Stimulated activated CD4-positive, alpha-beta T cell treated with anti-CD3 and anti-CD28 coated beads, Interleukin-12 subunit alpha, Interleukin-12 subunit beta, amount 100 ng/mL, for 24 hours (primary cell): ENCODE data around the gene PRIM1.
"Not testable (repeated sequence)": the region's sequence is repeated elsewhere in the genome, so short reads cannot be mapped to it uniquely, and the experiment has no call there.

Experiments
- DNase-seq, 2 experiments: peaks; one replicate each; pipeline ENCODE4 v3.0.0-alpha.2; 2020; ENCODE audit warnings: low read depth in 2 of 2

The PRIM1 gene

DNA sequence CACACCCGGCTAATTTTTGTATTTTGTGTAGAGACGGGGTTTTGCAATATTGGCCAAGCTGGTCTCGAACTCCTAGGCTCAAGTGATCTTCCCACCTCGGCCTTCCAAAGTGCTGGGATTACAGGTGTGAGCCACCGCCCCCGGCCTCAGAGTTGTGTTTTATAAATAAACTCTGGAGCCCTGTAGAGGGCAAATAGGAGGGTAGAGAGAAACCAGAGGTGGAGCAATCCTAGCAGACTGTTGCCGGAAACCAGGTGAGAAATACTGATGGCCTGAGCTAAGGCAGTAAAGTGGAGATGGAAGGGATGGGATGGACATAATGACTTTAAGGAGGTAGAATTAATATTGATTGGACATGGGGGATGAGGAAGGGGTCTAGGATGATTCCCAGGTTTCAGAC lies 8.3 kb upstream of the PRIM1 start:
- DNase-seq, result no peak

DNA sequence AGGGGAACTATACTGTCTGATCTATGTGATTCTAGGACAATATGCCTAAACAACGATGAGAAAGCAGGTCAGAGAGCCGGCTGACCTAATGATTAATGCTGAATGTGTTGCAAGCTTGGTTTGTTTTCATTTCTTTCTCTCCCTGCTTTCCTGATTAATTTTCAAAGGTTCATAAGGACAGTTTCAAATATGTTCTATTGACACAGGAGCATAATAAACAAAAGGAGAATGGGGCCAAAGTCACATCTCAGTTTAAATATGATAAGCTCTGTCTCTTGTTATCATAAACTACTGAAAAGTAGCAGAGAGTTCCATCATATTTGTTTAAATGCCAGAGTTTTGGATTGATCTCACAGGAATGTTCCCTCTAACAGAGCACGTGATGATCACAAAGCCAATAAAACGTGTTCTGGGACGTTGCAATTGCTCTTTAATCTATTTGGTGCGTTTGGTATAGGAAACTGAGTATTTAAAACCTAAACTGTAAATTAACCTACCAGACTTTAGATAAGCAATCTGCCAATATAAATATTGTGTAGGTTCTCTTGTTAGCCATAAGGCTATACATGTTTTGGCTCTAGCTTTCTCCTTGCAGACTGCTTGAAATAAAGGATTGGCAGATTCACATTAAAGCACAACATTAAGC lies 7.3 kb upstream of the PRIM1 start:
- DNase-seq, result no peak

DNA sequence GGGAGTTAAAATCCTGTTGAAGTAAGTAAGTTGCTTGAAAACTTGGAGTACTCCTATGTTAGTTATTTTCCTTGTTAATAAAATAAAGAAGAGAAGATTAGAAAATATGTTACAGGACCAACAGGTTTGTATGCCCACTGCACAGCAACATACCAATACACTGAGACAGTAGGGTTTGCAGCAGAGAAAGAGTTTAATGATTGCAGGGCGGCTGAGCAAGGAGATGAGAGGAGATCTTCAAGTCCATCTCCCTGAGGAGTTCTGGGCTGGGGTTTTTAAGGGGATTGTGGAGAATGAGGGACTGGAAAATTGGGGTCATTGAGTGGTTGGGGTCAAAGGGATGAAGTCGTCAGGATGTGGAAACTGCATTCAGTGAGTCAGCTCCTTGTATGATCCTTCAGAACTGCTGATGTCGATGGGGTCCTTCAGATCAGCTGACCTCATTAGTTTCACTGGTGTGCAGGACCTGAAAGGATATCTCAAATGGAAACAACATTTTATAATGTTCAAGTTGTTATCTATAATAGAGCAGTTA lies 6.7 kb upstream of the PRIM1 start:
- no peak for DNase-seq

DNA sequence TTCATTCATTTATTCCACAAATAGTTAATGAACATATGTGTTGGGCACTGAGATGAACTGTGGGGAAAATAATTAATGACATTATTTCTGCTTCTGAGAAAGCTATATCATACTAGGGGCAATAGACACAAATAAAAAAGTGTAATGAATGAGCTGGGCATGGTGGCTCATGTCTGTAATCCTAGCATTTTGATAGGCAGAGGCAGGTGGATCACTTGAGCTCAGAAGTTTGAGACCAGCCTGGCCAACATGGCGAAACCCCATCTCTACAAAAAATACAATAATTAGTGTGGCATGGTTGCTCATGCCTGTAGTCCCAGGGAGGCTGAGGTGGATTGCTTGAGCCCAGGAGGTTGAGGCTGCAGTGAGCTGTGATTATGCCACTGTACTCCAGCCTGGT lies 5.8 kb upstream of the PRIM1 start:
- not testable (repeated sequence) for DNase-seq

DNA sequence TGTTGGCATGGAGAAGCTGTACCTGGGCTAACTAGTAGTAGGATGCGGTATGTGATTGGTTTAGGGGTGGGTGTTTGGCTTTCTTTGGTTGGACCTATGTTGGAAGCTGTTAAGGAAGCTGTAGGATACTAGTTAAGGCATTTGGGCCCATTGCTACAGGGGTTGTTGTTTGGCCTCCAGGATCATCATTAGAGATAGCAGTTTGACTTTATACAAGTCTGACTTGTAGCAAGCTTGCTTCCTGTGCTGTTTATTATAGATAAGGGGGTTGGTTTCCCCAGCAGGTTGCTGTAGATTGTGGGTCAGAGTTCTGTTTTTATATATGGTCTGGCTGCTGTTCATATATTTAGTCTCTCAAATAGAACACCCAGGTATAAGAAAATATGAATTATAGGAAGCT lies 1.4 kb upstream of the PRIM1 start:
- no peak for DNase-seq

DNA sequence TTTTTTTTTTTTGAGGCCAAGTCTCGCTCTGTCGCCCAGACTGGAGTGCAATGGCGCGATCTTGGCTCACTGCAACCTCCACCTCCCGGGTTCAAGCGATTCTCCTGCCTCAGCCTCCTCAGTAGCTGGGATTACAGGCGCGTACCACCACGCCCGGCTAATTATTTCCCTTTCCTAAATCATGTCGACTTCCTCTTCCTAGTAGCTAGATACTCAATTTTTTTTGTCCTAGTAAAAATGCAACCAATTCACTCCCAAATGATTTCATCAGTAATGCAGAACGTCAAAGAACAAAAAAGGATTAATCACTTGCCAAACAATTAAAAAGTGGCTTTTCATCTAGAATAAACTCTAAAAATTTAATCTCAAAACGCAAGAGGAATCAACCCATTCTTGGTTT lies 1.5 kb downstream of the PRIM1 start:
- DNase-seq, result not testable (repeated sequence)

DNA sequence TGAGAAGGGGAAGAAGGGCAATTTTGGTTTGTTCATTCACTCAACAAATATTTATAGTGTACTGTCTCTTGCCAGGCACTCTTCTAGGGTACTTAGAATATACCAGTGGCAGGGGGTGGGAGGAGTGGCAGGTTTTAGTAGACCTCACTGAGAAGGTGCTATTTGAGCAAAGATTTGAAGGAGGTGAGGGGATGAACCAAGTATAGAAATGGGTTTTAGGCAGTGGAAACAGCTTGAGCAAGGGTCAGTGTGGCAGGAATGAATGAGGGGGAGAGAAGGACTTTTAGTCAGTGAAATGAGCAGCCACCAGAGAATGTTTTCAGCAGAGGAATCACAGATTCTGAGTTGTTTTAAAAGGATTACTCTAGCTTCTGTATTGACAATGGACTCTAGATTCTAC lies 2.3 kb downstream of the PRIM1 start:
- no peak for DNase-seq

DNA sequence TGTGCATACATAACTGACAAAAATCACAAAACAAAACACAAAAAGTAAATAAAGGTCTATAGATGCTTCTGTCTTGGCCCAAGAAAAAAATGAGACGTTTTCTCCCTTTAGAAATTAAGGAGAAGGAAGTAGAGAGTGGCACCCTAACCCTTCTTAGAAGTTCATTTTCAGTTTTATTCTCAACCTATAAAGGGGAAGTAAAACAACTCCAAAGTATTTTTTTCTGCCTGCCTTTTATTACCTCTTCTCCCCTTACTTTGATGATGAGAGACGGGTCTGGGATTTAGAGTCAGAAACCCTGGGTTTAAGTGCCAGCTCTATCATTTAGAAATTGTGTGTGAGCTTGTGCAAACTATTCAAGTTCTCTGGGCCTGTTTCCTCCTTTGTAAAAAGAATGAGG lies 2.8 kb downstream of the PRIM1 start:
- no peak for DNase-seq

DNA sequence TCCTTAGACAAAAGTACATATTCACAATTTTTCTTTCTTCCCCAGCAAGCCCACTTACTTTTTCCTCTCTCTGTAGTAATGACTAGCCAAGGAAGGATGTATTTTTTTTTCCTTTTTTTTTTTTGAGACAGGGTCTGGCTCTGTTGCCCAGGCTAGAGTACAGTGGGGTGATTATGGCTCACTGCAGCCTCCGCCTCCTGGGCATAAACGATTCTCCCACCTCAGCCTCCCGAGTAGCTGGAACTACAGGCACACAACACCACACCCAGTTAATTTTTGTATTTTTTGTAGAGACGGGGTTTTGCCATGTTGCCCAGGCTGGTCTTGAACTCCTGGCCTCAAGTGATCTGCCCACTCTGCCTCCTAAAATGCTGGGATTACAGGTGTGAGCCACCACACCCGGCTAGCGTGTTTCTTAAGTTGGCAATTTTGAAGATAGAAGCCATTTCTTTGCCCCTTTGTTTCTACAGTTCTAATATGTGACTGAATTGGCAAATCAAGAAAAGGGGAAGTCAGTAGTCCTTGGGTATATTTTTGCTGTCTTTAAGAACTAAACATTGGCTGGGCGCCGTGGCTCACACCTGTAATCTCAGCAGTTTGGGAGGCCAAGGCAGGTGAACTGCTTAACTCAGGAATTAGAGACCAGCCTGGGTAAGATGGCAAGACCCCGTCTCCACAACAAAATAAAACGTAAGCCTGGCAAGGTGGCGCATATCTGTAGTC lies 23.8 kb downstream of the PRIM1 start:
- DNase-seq, result no peak

DNA sequence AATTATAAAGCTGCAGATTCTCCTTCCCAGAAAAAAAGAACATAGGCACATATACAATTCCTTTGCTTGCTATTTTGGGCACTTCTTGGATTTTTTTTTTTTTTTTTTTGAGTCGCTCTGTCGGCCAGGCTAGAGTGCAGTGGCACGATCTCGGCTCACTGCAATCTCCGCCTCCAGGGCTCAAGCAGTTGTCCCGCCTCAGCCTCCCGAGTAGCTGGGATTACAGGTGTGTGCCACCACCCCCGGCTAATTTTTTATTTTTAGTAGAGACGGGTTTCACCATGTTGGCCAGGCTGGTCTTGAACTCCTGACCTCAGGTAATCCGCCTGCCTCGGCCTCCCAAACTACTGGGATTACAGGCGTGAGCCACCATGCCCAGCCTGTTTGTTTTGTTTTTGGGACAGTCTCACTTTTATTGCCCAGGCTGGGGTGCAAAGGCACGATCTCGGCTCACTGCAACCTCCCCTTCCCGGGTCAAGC lies 25.9 kb downstream of the PRIM1 start:
- DNase-seq, result not testable (repeated sequence)

DNA sequence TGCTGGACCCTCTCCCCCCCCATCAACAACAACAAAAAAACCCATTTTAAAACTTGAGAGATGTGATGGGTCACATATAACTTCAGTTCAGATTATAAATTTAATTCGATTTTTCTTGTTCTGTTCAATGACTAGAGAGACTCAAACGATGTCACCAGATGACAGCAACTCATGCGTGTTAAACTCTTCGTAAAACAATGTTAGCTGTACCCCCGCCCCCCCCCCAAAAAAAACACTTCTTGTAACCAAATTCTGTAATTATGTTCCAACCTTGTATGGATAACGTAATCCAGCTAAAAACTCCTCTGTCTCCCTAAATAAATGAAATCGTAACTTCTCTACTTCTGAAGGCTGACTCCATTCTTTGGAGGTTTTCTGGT lies 26.4 kb downstream of the PRIM1 start:
- DNase-seq, result no peak

DNA sequence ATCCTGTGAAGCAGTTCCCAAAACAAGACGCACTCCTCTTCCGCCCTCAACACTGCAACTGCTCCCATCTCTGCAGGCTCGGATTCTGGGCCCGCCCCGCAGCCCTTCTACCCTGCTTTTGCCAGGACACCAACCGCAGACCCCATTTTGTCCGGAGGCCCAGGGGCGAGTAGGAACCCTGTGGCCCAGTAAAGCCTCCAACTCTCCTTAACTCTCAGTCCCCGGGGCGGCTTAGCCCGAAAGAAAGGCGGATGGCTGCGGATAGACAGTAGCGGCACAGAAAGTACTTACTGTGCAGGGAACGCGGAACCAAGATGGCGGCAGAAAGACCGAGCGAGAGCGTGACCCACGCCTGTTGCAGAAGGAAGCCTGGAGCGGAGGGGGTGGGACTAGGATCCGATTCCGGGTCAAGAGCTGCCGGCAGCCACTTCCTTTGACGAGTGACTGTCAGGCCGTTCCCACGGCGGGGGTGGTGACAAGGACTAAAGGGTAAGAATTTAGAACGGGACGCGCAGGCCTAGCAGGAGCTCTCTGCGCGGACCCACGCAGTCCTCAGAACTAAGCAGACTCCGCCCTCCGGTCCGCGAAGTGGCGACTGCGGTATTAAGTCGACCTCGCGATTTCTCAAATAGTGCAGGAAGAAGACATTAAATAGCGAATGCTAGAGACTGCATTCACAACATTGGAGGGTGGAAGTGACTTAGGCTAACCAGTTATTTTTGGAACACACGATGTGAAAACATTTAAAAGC lies 27.0 kb downstream of the PRIM1 start, which contains the start of gene NACA:
TSS of gene NACA (minus strand) at position 328 of the 751 bp plus-strand sequence. CDS start 778 bp downstream, outside the sequence.
- peak; percentile 98 to 99 for DNase-seq

DNA sequence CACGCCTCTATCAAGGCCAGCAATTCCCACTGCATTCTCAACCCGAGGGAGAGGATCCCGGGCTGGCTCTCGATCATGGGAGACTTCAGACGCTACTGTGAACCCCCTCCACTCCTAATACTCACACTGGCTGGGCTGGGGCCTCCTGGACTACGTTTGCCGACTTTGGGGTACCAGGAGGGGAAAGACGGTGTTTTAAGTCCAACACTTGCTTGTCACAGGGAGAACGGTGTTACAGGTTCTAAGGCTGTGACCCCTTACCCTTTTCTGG lies 27.5 kb downstream of the PRIM1 start:
- DNase-seq, result no peak

DNA sequence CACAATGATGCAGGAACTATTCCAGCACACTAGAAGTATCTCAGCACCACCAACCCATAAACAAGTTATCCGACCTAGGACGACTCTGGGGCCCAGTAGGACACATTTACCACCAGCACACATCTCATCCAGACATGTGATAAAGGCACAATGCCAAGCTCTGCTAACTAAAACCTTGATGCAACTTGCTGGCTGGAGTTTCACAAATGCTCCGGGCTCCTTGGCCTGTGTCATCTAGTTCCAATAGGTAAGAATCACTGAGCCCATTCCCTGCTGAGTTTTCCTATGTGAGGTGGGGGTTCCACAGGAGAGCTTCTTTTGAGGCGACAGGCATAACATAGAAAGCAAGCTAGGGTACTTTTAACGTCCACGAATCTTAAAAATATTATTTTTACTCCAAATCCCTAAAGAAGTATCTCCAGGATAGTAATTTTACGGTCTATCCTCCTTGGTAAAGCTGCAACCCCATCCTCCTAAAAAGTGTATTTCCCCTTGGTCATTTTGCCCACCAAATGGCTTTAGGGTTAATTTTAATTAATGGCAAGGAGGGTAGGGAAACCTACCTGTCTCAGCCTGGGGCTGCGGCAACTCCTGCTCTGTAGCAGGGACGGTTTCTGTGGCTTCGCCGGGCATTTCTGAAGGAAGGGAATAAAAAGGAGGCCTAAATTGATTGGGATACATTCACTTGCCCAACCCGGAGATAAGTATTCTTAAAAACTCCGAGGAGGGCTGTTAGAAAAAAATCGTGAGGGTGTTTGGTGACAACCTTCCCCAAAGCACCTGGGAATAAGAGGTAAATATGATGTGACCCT lies 28.0 kb downstream of the PRIM1 start:
- DNase-seq, result no peak

DNA sequence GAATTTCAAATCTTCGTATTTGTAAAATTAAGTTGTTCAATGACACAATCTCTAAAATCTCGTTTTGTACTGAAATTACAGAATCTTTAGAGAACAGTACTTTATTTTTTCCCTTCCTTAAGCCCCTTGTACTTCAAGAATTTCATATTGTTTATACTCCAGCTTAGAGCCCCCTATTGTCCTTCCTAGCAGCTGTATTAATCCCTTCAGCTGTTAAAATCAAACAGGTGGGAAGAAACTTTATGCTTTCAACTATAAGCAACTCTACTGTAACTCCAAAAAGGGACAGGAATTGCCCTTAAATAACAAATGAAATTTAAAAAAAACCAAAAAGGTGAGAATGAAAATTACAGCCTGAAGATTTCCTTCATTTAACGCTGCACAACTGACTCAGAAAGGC lies 28.8 kb downstream of the PRIM1 start:
- DNase-seq, result no peak

DNA sequence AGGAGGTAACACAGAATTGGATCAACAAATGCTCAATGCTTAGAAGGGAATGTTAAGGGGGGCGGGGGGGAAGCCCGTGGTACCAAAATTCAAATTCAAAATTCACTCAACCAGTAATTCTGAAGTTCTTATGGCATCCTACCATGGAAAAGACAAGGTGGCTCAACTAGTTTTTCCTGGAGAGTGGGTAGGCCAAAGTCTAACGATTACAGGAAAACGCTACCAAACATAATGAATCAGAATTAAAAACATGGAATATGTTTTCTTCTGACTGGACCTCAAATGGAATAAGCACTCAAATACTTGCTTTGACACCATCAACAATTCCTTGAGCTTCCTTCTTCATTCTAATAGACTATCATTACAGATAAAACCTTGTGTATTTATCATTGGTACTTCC lies 29.3 kb downstream of the PRIM1 start:
- DNase-seq, result no peak

DNA sequence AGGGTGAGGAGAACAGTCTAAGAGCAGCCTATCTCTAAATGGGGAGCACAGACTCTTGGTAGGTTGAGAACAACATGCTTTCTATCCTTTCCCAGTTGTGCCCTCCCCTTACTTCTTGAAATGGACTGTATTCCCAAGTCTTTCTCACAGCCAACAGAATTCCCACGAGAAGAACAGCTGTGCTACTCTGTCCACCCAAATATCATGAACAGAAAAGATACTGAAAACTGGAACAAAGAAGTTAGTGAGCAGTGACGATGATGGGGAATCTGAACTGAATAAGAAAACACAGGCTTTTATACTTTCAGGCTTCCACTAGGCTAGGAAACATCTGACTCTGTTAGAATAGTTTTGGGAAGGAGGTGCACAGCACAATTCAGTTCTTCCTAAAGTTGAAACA lies 30.4 kb downstream of the PRIM1 start:
- no peak for DNase-seq

DNA sequence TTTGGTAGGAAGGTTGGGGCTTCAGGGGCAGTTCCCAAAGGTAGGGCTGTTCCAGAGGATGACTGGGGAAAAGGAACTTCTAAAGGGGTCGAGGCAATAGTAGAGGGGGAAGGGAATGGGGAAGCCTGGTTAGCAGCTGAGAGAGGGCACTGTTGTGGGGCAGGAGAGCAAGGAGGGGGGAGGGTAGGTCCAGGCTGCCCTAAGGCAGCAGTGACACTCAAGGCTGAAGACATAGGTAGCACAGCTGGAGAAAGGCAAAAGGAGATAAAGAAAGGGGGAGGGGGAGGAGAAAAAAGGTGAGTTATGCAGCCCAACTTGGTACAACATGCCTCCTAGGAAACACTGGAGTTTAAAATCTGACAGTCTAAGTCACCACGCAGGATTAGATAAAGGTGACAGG lies 30.9 kb downstream of the PRIM1 start:
- no peak for DNase-seq

DNA sequence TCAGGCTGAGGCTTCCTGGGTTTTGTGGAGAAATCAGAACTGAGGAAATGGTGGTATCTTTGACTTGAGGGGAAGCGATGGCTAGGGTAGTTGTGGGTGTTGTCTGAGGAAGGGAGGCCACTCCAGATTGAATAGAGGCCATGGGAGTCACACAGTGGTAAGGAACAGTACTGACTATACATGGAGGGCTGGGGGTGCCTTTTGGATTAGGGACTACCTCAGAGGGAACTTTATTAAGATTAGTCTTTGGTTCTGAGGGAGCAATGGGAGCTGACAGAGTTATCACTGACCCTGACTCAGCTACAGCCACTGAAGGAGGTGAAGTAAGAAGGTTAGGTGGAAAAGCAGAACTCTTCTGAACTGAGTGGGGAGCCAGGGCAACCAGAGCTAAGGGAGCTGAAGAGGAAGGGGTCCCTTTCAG lies 31.4 kb downstream of the PRIM1 start:
- DNase-seq, result no peak

DNA sequence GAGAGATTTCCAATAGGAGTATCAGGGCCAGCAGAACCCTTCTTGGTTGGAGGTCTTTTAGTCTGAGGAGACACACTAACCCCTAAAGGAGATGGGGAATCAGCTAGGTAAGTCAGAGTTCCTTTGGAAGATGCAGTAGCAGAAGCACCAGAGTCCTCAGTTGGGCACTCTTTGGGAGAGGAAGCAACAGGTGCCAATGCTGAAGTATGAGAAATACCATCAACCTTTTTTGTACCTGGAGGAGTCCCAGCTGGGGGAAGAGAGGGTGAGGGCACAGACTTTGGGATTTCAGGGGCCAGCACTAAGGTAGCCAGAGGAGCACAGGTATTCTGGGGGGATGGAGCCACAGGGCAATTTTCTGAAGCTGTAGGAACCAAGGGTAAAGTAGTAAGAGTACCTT lies 33.1 kb downstream of the PRIM1 start:
- no peak for DNase-seq

DNA sequence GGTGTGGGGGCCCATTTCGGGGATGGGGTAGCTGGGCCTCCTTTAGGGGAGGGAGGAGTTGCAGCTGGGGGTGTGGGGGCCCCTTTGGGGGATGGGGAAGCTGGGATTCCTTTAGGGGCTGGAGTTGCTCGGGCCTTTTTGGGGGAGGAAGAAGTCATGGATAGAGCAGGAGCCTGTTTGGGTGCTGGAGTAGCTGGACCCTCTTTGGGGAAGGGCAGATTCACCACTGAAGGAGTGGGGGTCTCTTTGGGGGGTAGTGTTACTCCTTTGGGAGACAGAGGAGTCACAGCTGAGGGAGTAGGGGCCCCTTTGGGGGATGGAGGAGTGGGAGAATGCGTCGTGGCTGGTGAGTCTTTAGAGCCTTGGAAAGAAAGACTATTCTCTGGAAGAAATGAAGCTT lies 33.5 kb downstream of the PRIM1 start:
- no peak for DNase-seq

DNA sequence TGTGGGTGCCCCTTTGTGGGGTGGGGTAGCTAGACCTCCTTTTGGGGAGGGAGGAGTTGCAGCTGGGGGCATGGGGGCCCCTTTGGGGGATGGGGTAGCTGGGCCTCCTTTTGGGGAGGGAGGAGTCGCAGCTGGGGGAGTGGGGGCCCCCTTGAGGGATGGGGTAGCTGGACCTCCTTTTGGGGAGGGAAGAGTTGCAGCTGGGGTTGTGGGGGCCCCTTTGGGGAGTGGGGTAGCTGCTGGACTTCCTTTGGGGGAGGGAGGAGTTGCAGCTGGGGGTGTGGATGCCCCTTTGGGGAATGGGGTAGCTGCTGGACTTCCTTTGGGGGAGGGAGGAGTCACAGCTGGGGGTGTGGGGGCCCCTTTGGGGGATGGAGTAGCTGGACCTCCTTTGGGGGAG lies 34.0 kb downstream of the PRIM1 start:
- DNase-seq, result no peak
